Spleen (tissue), 11 donors: ENCODE measurements around the gene CEACAM5. TPM values are rescaled to one million over a fixed set of nuclear protein-coding genes. Genes with fewer than 3 reads are reported as not detected.

Experiments used
- DNase-seq: peaks from one replicate; pipeline ENCODE4 v3.0.0-alpha.2; 2020
- H3K27ac ChIP-seq, 8 donors: fragments of 200-600 bp; sonication (generic) in 7 of 8; 1 replicate in 4 of 8; 2 replicates in 4 of 8; pipeline versions ENCODE4 v1.5.0 to v1.8.0; 2016 to 2021; ENCODE audit warnings: inconsistent platforms in 4 of 8, mild to moderate bottlenecking in 4 of 8, moderate library complexity in 1 of 8
- H3K27me3 ChIP-seq, 7 donors: fragments of 200-600 bp; sonication (generic) in 6 of 7; replicated peaks in 1 of 7; 1 replicate in 4 of 7; 2 replicates in 3 of 7; pipeline versions ENCODE4 v1.5.0 to v1.8.0; 2016 to 2021; ENCODE audit warnings: inconsistent platforms in 3 of 7, mild to moderate bottlenecking in 1 of 7
- H3K36me3 ChIP-seq, 6 donors: fragments of 200-600 bp; sonication (generic) in 5 of 6; 1 replicate in 4 of 6; 2 replicates in 2 of 6; pipeline versions ENCODE4 v1.5.0 to v1.8.0; 2016 to 2021; ENCODE audit warnings: inconsistent platforms in 2 of 6
- H3K4me1 ChIP-seq, 6 donors: fragments of 200-600 bp; sonication (generic) in 5 of 6; 1 replicate in 3 of 6; 2 replicates in 3 of 6; pipeline versions ENCODE4 v1.5.0 to v1.8.0; 2016 to 2021; ENCODE audit warnings: inconsistent platforms in 3 of 6
- H3K4me3 ChIP-seq, 8 donors: fragments of 200-600 bp; sonication (generic) in 7 of 8; 1 replicate in 4 of 8; 2 replicates in 4 of 8; pipeline versions ENCODE4 v1.5.0 to v1.8.0; 2016 to 2021; ENCODE audit warnings: inconsistent platforms in 4 of 8, mild to moderate bottlenecking in 4 of 8, moderate library complexity in 2 of 8
- H3K9me3 ChIP-seq, 8 donors: fragments of 200-600 bp; sonication (generic) in 7 of 8; 1 replicate in 4 of 8; 2 replicates in 4 of 8; pipeline versions ENCODE4 v1.5.0 to v1.8.0; 2016 to 2021; ENCODE audit warnings: inconsistent platforms in 4 of 8
- CTCF ChIP-seq, 11 experiments: fragments of 200-600 bp in 7 of 11; fragments of 450-650 bp in 4 of 11; sonication (generic) in 4 of 11; IDR thresholded peaks in 8 of 11; conservative IDR thresholded peaks in 3 of 11; 1 replicate in 7 of 11; 2 replicates in 4 of 11; pipeline versions ENCODE4 v1.4.0 to v1.8.0; 2016 to 2021; ENCODE audit warnings: antibody characterized with exemption in 11 of 11, inconsistent platforms in 4 of 11, mild to moderate bottlenecking in 1 of 11
- POLR2A ChIP-seq, 3 donors: fragments of 450-650 bp; IDR thresholded peaks; one replicate each; pipeline ENCODE4 v1.5.1; 2017; ENCODE audit warnings: antibody characterized with exemption in 3 of 3, mild to moderate bottlenecking in 1 of 3
- POLR2AphosphoS5 ChIP-seq, 3 donors: sonication (generic); formaldehyde crosslinking; IDR thresholded peaks; one replicate each; pipeline ENCODE4 v1.5.1; 2017; ENCODE audit warnings: antibody characterized with exemption in 3 of 3
- WGBS, 5 donors: extraction: QIAGEN DNeasy Blood & Tissue Kit in 3 of 5; methylation state at CpG; one replicate each; pipeline versions ENCODE4 v1.1.5 to v1.1.7; 2013 to 2018; 5-methylcytosine and 5-hydroxymethylcytosine counted together
- intact Hi-C: fragments of 100-400 bp; cut with DNase I; formaldehyde crosslinking; loops from one replicate; pipeline ENCODE4 v1.15.0; 2023; ENCODE audit warnings: low total_unique reads
- polyA plus RNA-seq, 3 donors: library from polyadenylated mRNA; stranded (reverse); fragments of 200-250 nt; gene quantifications; one replicate each; pipeline ENCODE4 v1.2.1, GENCODE V29; 2013
- total RNA-seq, 7 donors: library from RNA; depleted of rRNA in 3 of 7; stranded (reverse); fragments of >200 nt in 3 of 7; fragmentation: NEBNext Ultra II Directional in 4 of 7; extraction: Animal tissue kit (Norgen Biotek cat#: 25700) in 4 of 7; gene quantifications; one replicate each; pipeline versions ENCODE4 v1.1.0 to v1.2.1, GENCODE V29; 2016 to 2021
- donor health status: healthy with polysubstance abuse.
- donor health status: DM: no; HTN: no; CAD: no; lungs with moderate emphysema.
- donor health status: DM: no; HTN: no; CAD: no.
- donor health status: Bipolar disorder and iron deficiency.
- donor health status: healthy.
- donor health status: DM: no; HTN: no; CAD: no.
- donor health status: DM: yes; HTN: yes; CAD: no.

The CEACAM5 gene
- total and polyA plus RNA-seq, 10 donors: 0.60 to 0.61 TPM; not detected in 8

GRCh38 chr19:41776700-41777099 is 68.3 kb downstream of the CEACAM5 start:
- Histone ChIP-seq H3K4me3 (no peak overlapping the region), H3K27ac (no peak overlapping the region), H3K9me3 (no peaks in the 10 kb centered on the region), H3K27me3 (peaks cover 0 to 41% (median 0%) of the 10 kb centered on the region in 7 donors), H3K36me3 (no peaks in the 10 kb centered on the region), H3K4me1 (peaks cover 0 to 11% (median 0%) of the 10 kb centered on the region in 6 donors)
- no peak for TF ChIP-seq POLR2A (IDR thresholded peaks at IDR 0.05)
- no peak for TF ChIP-seq CTCF (IDR thresholded peaks at IDR 0.05 in 8 of 11, conservative IDR thresholded peaks at IDR 0.05 in 3 of 11)
- no peak for TF ChIP-seq POLR2AphosphoS5 (IDR thresholded peaks at IDR 0.05)
- intact Hi-C loops: no loop called here
- DNase-seq: no peak
- 80 to 87% (median 83%) methylated on average over 2 of the region's 2 CpGs for WGBS, 5 donors

Other genes starting within 250 kb of the CEACAM5 start
- gene CEACAM21, start 132.5 kb upstream of the CEACAM5 start, total RNA-seq: 10 to 100 TPM; 12.1 to 22.9 (median 20.0) TPM
- gene CEACAM21, start 132.5 kb upstream of the CEACAM5 start, polyA plus RNA-seq: 10 to 100 TPM; 10.3 to 21.0 (median 17.4) TPM
- gene CEACAM4, start 81.6 kb upstream of the CEACAM5 start, total RNA-seq: 10 to 100 TPM; 11.0 to 76.4 (median 28.4) TPM
- 1 to 10 TPM; 3.3 to 9.0 (median 4.5) TPM for gene CEACAM4, start 81.6 kb upstream of the CEACAM5 start, polyA plus RNA-seq
- not detected for gene CEACAM7, start 20.4 kb upstream of the CEACAM5 start, total RNA-seq
- gene CEACAM7, start 20.4 kb upstream of the CEACAM5 start, polyA plus RNA-seq: under 1 TPM in 1 of 3 donors, not detected in 2; 0.13 TPM
- gene CEACAM6, start 46.9 kb downstream of the CEACAM5 start, total RNA-seq: 10 to 100 TPM in 1 of 7 donors, 1 to 10 TPM in 5, under 1 TPM in 1; 0.88 to 14.8 (median 2.4) TPM
- under 1 TPM; 0.27 to 0.48 (median 0.45) TPM for gene CEACAM6, start 46.9 kb downstream of the CEACAM5 start, polyA plus RNA-seq
- 10 to 100 TPM in 5 of 7 donors, 1 to 10 TPM in 2; 3.8 to 31.9 (median 13.5) TPM for gene CEACAM3, start 88.0 kb downstream of the CEACAM5 start, total RNA-seq
- gene CEACAM3, start 88.0 kb downstream of the CEACAM5 start, polyA plus RNA-seq: 1 to 10 TPM in 2 of 3 donors, under 1 TPM in 1; 0.55 to 4.0 (median 1.6) TPM
- gene LYPD4, start 136.1 kb downstream of the CEACAM5 start, total RNA-seq: not detected
- gene LYPD4, start 136.1 kb downstream of the CEACAM5 start, polyA plus RNA-seq: under 1 TPM in 1 of 3 donors, not detected in 2; 0.04 TPM
- not detected for gene DMRTC2, start 136.4 kb downstream of the CEACAM5 start, total RNA-seq
- gene DMRTC2, start 136.4 kb downstream of the CEACAM5 start, polyA plus RNA-seq: not detected
- 1,000 to 10,000 TPM in 4 of 7 donors, 100 to 1,000 TPM in 3; 744 to 2,126 (median 1,870) TPM for gene RPS19, start 151.6 kb downstream of the CEACAM5 start, total RNA-seq
- 1,000 to 10,000 TPM; 5,153 to 8,491 (median 7,946) TPM for gene RPS19, start 151.6 kb downstream of the CEACAM5 start, polyA plus RNA-seq
- gene CD79A, start 168.7 kb downstream of the CEACAM5 start, total RNA-seq: 100 to 1,000 TPM; 222 to 361 (median 269) TPM
- 1,000 to 10,000 TPM in 1 of 3 donors, 100 to 1,000 TPM in 2; 748 to 1,033 (median 986) TPM for gene CD79A, start 168.7 kb downstream of the CEACAM5 start, polyA plus RNA-seq
- gene ARHGEF1, start 174.6 kb downstream of the CEACAM5 start, total RNA-seq: 100 to 1,000 TPM; 238 to 473 (median 382) TPM
- 100 to 1,000 TPM; 314 to 543 (median 478) TPM for gene ARHGEF1, start 174.6 kb downstream of the CEACAM5 start, polyA plus RNA-seq
- gene ERFL, start 219.8 kb downstream of the CEACAM5 start, total RNA-seq: 1 to 10 TPM in 5 of 7 donors, under 1 TPM in 2; 0.46 to 3.0 (median 1.6) TPM
- gene ERFL, start 219.8 kb downstream of the CEACAM5 start, polyA plus RNA-seq: 1 to 10 TPM; 2.2 to 2.4 (median 2.2) TPM